GM12873 (cell line): ENCODE results near the gene SH3RF1.

Source experiments
- TF ChIP-seq, protein P1 (sequence below): IDR thresholded peaks from 2 replicates; pipeline ENCODE4 v1.5.1; 2012; ENCODE audit warnings: low read depth, mild to moderate bottlenecking, moderate library complexity, low read length, control low read depth; ENCODE audit not compliant: insufficient read depth; ENCODE audit errors: missing control alignments

Gene SH3RF1

DNA sequence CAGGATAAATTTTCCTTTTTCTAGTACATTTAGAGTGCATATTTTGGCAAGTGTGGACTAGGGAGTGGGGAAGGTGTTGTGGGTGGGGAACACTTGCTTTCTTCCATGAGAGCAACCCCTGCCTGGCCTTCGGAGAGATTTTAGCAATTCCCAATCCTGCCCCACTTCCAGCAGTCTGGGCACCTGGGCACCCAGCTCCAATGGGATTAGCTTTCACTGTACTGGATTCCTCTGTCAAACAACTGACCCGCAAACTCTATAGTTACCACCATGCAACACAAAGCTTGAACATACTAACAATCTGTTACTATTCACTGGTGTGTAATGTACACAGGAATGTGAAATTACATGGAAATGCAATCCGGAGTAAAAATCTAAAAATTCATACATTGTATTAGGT lies 50.3 kb downstream of the SH3RF1 start:
- TF ChIP-seq, protein P1, sequence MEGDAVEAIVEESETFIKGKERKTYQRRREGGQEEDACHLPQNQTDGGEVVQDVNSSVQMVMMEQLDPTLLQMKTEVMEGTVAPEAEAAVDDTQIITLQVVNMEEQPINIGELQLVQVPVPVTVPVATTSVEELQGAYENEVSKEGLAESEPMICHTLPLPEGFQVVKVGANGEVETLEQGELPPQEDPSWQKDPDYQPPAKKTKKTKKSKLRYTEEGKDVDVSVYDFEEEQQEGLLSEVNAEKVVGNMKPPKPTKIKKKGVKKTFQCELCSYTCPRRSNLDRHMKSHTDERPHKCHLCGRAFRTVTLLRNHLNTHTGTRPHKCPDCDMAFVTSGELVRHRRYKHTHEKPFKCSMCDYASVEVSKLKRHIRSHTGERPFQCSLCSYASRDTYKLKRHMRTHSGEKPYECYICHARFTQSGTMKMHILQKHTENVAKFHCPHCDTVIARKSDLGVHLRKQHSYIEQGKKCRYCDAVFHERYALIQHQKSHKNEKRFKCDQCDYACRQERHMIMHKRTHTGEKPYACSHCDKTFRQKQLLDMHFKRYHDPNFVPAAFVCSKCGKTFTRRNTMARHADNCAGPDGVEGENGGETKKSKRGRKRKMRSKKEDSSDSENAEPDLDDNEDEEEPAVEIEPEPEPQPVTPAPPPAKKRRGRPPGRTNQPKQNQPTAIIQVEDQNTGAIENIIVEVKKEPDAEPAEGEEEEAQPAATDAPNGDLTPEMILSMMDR: no peak

DNA sequence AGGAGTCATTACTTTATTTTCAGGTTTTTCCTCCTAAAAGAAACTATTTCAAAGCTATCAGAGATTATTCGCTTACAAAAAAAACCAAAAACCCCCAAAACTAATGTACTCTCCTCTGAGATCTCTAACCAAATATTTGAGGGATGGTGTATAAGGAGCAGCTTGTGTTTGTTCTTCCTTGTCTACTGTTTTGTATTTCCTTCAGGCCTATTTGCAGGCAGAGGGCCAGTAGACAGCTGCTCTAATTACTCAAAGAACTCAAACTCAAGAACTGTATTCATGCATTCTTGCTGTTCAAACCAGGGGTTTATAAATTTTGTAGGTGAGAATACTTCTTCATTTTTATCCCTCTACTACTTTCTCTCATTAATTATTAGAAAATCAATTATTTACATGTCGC lies 51.3 kb downstream of the SH3RF1 start:
- TF ChIP-seq, protein P1: no peak

GRCh38 chr4:169215656-169216055 lies 55.1 kb downstream of the SH3RF1 start:
- TF ChIP-seq, protein P1: no peak

GRCh38 chr4:169212981-169213380 lies 57.8 kb downstream of the SH3RF1 start:
- TF ChIP-seq, protein P1: no peak

DNA sequence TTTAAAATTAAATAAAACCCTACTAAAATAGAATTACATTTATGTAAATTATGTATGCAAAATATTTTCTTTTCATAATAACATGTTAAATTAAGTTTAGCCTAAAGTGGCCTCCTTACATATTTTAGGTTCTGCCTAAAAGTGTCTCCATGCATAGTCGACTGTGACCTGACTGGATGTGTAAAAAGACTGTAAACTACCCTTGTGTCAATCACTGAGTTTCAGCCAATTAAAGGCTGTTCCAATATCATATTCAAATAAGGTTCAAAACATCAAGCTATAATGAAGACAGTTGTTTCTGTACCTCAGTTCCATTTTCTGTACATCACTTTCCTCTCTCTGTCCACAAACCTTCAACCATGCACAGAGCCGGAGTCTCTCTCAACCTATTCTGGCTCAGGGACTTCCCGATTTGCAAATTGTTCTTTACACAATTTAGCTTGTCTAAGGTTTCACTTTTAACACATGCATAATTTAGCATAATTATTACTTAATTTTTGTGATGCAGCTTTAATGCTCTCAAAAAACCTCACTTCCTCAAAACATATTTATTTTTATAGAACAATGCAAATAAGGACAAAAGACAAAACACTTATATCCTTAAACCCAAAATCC lies 60.1 kb downstream of the SH3RF1 start:
- TF ChIP-seq, protein P1: no peak

- TF ChIP-seq, protein P1: no peak
Observed at GRCh38 chr4:169209388-169209883, 61.3 kb downstream of the SH3RF1 start.

DNA sequence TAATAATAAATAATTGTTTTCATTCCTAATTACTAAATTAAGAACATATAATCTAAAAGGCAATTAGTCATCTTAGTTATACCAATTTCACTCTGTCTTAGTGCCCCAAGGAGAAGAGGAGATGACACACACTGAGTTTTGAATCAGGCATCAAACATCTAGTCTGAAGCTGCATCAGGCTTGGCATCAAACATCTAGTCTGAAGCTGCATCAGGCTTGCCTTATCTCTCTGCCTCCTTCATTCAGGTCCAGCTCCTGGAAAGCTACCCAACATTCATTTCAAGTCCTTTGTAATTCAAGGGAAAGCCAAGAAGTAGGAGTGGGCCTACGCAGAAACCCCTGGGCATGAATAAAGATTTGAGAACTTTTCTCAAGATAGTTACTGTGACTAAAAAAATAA lies 62.2 kb downstream of the SH3RF1 start:
- TF ChIP-seq, protein P1: no peak
